K562 (cell line): Measurements from ENCODE around the gene ADGRB2. TPM values are rescaled to one million over a fixed set of nuclear protein-coding genes. Genes with fewer than 3 reads are reported as not detected.

Source experiments
- ATAC-seq: fragments of 200-7000 bp; cut with Tn5 transposase; 3 replicates; pipeline ENCODE4 v1.9.1; 2020; ENCODE audit warnings: moderate library complexity
- BruUV-seq: library from RNA; stranded (reverse); fragments of 400-500 nt; replicated peaks from 2 replicates; lab custom pipeline; 2021; lab: Mats Ljungman, UMichigan
- CTCF ChIA-PET: fragments of 300-600 bp; formaldehyde crosslinking; extraction: SDS; loops from one replicate; lab custom pipeline; 2021; ENCODE audit warnings: low intra/inter-chr PET ratio; lab: Yijun Ruan, JAX
- POLR2A ChIA-PET: fragments of 300-600, 350-650 bp; sonication (Branson Sonifier 250); formaldehyde crosslinking; extraction: SDS; loops from one replicate; lab custom pipeline; 2021; ENCODE audit warnings: antibody characterized with exemption, inconsistent platforms; lab: Yijun Ruan, JAX
- DNase-seq, 4 experiments: peaks; one replicate each; pipeline versions ENCODE4 v3.0.0 to v3.0.0-alpha.2; 2011 to 2018; ENCODE audit warnings: low spot score in 3 of 4, mixed read lengths in 3 of 4; ENCODE audit errors: extremely low read depth in 1 of 4
- FAIRE-seq: peaks from 2 replicates; lab custom pipeline; 2011; peaks lifted over from hg19 to GRCh38; lab: Jason Lieb, UNC
- H2AFZ ChIP-seq: 2 replicates; pipeline ENCODE4 v1.6.0; 2011; ENCODE audit warnings: low read depth, low read length, control low read depth, inconsistent platforms
- H3K27ac ChIP-seq: fragments of 200-600 bp; 3 replicates; pipeline ENCODE4 v1.8.0; 2011; ENCODE audit warnings: low read depth, mild to moderate bottlenecking, control low read depth, inconsistent platforms, low read length, moderate library complexity, mixed read lengths; ENCODE audit errors: extremely low read depth
- H3K27me3 ChIP-seq, 2 experiments: fragments of 300-600 bp in 1 of 2; 2 replicates in 1 of 2; 3 replicates in 1 of 2; pipeline versions ENCODE4 v1.6.0 to v1.8.0; 2011; ENCODE audit warnings: inconsistent platforms in 2 of 2, low read length in 2 of 2, mild to moderate bottlenecking in 1 of 2, mixed read lengths in 1 of 2, moderate library complexity in 1 of 2; ENCODE audit not compliant: control insufficient read depth in 2 of 2, insufficient read depth in 2 of 2
- H3K36me3 ChIP-seq: fragments of 300-600 bp; 3 replicates; pipeline ENCODE4 v1.8.0; 2011; ENCODE audit warnings: mild to moderate bottlenecking, low read length, inconsistent platforms; ENCODE audit not compliant: control insufficient read depth, insufficient read depth
- H3K4me1 ChIP-seq, 2 experiments: fragments of 200-600 bp in 1 of 2; replicated peaks in 1 of 2; 2 replicates in 1 of 2; 3 replicates in 1 of 2; pipeline versions ENCODE4 v1.5.1 to v1.8.0; 2011; ENCODE audit warnings: inconsistent platforms in 2 of 2, low read length in 2 of 2, mild to moderate bottlenecking in 1 of 2, mixed read lengths in 1 of 2, moderate library complexity in 1 of 2; ENCODE audit not compliant: control insufficient read depth in 2 of 2, insufficient read depth in 2 of 2
- H3K4me2 ChIP-seq: 2 replicates; pipeline ENCODE4 v1.6.1; 2011; ENCODE audit warnings: low read length, control low read depth, inconsistent platforms, mixed read lengths; ENCODE audit not compliant: insufficient read depth
- H3K4me3 ChIP-seq: fragments of 200-600 bp; sonication (generic), shearing (Covaris generic); 2 replicates; pipeline ENCODE4 v1.5.1; 2016; ENCODE audit warnings: control low read depth, inconsistent platforms
- H3K79me2 ChIP-seq: fragments of 200-600 bp; 3 replicates; pipeline ENCODE4 v1.8.0; 2011; ENCODE audit warnings: low read length, inconsistent platforms; ENCODE audit not compliant: control insufficient read depth, insufficient read depth
- H3K9ac ChIP-seq, 2 experiments: 2 replicates each; pipeline versions ENCODE4 v1.6.0 to v1.6.1; 2011; ENCODE audit warnings: low read depth in 2 of 2, low read length in 2 of 2, control low read depth in 1 of 2, inconsistent platforms in 1 of 2, mild to moderate bottlenecking in 1 of 2, mixed read lengths in 1 of 2; ENCODE audit not compliant: insufficient read depth in 1 of 2
- H3K9me1 ChIP-seq: one replicate; pipeline ENCODE4 v1.6.0; 2011; ENCODE audit warnings: inconsistent platforms, mild to moderate bottlenecking, low read length, moderate library complexity; ENCODE audit not compliant: control insufficient read depth, insufficient read depth
- H3K9me3 ChIP-seq: replicated peaks from 2 replicates; pipeline ENCODE4 v1.5.1; 2011; ENCODE audit warnings: low read depth, low read length, inconsistent platforms; ENCODE audit not compliant: control insufficient read depth, insufficient read depth
- H4K20me1 ChIP-seq: replicated peaks from 2 replicates; pipeline ENCODE4 v1.6.1; 2011; ENCODE audit warnings: low read length, inconsistent platforms, mixed read lengths; ENCODE audit not compliant: control insufficient read depth, insufficient read depth
- FUS ChIP-seq: fragments of 200-400 bp; formaldehyde crosslinking; optimal IDR thresholded peaks from 2 replicates; pipeline ENCODE3; 2017; ENCODE audit warnings: low read depth, low read length
- HMBOX1 ChIP-seq: sonication (generic); IDR thresholded peaks from 2 replicates; pipeline ENCODE4 v1.6.1; 2016
- SMAD3 ChIP-seq: fragments of 450-650 bp; formaldehyde crosslinking; conservative IDR thresholded peaks from 2 replicates; pipeline ENCODE4 v1.4.0; 2020; ENCODE audit warnings: mild to moderate bottlenecking
- ZNF121 ChIP-seq: sonication (generic); formaldehyde crosslinking; conservative IDR thresholded peaks from 2 replicates; pipeline ENCODE4 v1.8.0; 2022; ENCODE audit warnings: missing genetic modification reagents
- ZNF212 ChIP-seq: fragments of 450-650 bp; formaldehyde crosslinking; IDR thresholded peaks from 2 replicates; pipeline ENCODE4 v1.4.0; 2020; ENCODE audit warnings: mild to moderate bottlenecking
- WGBS: fragments of 100-300 bp; shearing (Covaris generic); methylation state at CpG from one replicate; pipeline ENCODE4 v1.1.6; 2016; ENCODE audit warnings: low coverage, mixed read lengths; ENCODE audit not compliant: insufficient coverage; ENCODE audit errors: missing lambda C conversion rate; 5-methylcytosine and 5-hydroxymethylcytosine counted together
- in situ Hi-C: fragments of 300-500 bp; cut with MboI; formaldehyde crosslinking; loops from 4 replicates; pipeline ENCODE4 v1.15.0; 2018; ENCODE audit warnings: inconsistent platforms, mixed read lengths
- intact Hi-C: fragments of 100-400 bp; cut with micrococcal nuclease; formaldehyde crosslinking; loops from 2 replicates; pipeline ENCODE4 v1.14.2; 2022
- polyA plus RNA-seq, 8 experiments: library from polyadenylated mRNA; depleted of rRNA in 4 of 8; stranded (reverse) in 5 of 8; unstranded in 3 of 8; fragments of >200 nt; fragmentation: Nextera tagmentation in 2 of 8; fragmentation: Illumina TruSeq in 1 of 8; extraction: Ambion mirVana in 2 of 8; extraction: Trizol in 1 of 8; gene quantifications; 2 replicates each; pipeline versions ENCODE4 v1.2.1 to v1.2.3, GENCODE V29; 2011 to 2014; ENCODE audit warnings: inconsistent platforms in 1 of 8, missing spikeins in 1 of 8
- total RNA-seq, 7 experiments: library from RNA; depleted of rRNA in 6 of 7; stranded (reverse); fragments of >200 nt in 6 of 7; fragmentation: Illumina TruSeq in 2 of 7; extraction: Trizol in 2 of 7; gene quantifications; 2 replicates each; pipeline versions ENCODE4 v1.2.1 to v1.2.3, GENCODE V29; 2011 to 2021; ENCODE audit warnings: low replicate concordance in 1 of 7
- TF ChIP-seq, protein P1 (sequence below): fragments of 200-600 bp; sonication (generic); IDR thresholded peaks from one replicate; pipeline ENCODE4 v1.6.1; 2012; ENCODE audit warnings: mild to moderate bottlenecking, low read depth, low read length, inconsistent platforms
- TF ChIP-seq, protein P2 (sequence below): sonication (generic); formaldehyde crosslinking; IDR thresholded peaks from 2 replicates; pipeline ENCODE4 v1.8.1; 2022; ENCODE audit warnings: missing genetic modification reagents
- TF ChIP-seq, protein P3 (sequence below): fragments of 450-650 bp; IDR thresholded peaks from 2 replicates; pipeline ENCODE4 v1.6.1; 2016

Gene ADGRB2
- total and polyA plus RNA-seq, 9 of the 15 experiments (the other 6 are each of a cell fraction or from before 2014, with no cell fraction given), result 0.04 to 0.23 (median 0.20) TPM; not detected in 2

DNA sequence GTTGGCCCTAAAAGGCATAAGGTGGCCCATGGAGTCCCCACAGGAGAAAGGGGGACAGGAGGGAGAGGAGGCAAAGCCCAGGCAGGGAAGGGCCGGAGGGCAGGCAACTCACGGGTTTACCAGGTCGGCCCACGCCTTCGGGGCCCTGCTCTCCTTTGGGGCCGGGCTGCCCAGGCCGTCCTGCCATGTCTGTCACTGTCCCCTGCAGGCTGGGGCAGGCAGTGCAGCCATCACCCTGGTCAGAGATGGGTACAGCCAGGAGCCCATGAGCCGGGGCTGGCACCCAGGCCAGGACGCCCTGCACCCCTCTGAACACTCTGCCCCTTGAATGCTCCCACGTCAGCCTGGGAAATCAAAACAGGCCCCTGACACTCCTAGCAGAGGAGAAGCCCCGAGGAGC lies 80.1 kb downstream of the ADGRB2 start:
- ATAC-seq, result peak; percentile 90
- DNase-seq, result peak; percentile 36 to 67 (median 60)
- ChIA-PET CTCF (no interaction called here), POLR2A (interaction anchor here (0.6 kb wide), 1 partner anchor 8 kb away, joined by 3 read pairs; no protein-coding TSS in a partner anchor)
- no peaks in the 10 kb centered on the region for H3K79me2 ChIP-seq
- H3K4me3 ChIP-seq, result no peak overlapping the region
- H3K9me3 ChIP-seq, result no peaks in the 10 kb centered on the region
- H4K20me1 ChIP-seq, result peaks cover 25% of the 10 kb centered on the region
- H3K4me1 ChIP-seq, result peaks cover 0 to 9% of the 10 kb centered on the region in 2 experiments; a peak in 1 of 5 replicates
- H3K36me3 ChIP-seq, result no peaks in the 10 kb centered on the region
- WGBS, result 1% methylated on average over 11 of the region's 11 CpGs
- H3K27me3 ChIP-seq, result peaks cover 67 to 91% of the 10 kb centered on the region in 2 experiments
- no peak overlapping the region for H3K27ac ChIP-seq
- no peak overlapping the region for H3K4me2 ChIP-seq
- H2AFZ ChIP-seq, result no peak overlapping the region
- in situ Hi-C loops, result no loop called here
- no peaks in the 10 kb centered on the region for H3K9me1 ChIP-seq
- no TSS peak for BruUV-seq
- H3K9ac ChIP-seq, result 0 out of 4 replicates have a peak overlapping the region, but pooled peaks of 1 of the 2 experiments have one; percentile 32
- intact Hi-C loops, result no loop called here
- FAIRE-seq, result no peak
- TF ChIP-seq FUS (no peak), ZNF121 (peak; percentile 57), HMBOX1 (no peak), SMAD3 (no peak), ZNF212 (CRISPR knock-in tag) (no peak)
- TF ChIP-seq, protein P1, sequence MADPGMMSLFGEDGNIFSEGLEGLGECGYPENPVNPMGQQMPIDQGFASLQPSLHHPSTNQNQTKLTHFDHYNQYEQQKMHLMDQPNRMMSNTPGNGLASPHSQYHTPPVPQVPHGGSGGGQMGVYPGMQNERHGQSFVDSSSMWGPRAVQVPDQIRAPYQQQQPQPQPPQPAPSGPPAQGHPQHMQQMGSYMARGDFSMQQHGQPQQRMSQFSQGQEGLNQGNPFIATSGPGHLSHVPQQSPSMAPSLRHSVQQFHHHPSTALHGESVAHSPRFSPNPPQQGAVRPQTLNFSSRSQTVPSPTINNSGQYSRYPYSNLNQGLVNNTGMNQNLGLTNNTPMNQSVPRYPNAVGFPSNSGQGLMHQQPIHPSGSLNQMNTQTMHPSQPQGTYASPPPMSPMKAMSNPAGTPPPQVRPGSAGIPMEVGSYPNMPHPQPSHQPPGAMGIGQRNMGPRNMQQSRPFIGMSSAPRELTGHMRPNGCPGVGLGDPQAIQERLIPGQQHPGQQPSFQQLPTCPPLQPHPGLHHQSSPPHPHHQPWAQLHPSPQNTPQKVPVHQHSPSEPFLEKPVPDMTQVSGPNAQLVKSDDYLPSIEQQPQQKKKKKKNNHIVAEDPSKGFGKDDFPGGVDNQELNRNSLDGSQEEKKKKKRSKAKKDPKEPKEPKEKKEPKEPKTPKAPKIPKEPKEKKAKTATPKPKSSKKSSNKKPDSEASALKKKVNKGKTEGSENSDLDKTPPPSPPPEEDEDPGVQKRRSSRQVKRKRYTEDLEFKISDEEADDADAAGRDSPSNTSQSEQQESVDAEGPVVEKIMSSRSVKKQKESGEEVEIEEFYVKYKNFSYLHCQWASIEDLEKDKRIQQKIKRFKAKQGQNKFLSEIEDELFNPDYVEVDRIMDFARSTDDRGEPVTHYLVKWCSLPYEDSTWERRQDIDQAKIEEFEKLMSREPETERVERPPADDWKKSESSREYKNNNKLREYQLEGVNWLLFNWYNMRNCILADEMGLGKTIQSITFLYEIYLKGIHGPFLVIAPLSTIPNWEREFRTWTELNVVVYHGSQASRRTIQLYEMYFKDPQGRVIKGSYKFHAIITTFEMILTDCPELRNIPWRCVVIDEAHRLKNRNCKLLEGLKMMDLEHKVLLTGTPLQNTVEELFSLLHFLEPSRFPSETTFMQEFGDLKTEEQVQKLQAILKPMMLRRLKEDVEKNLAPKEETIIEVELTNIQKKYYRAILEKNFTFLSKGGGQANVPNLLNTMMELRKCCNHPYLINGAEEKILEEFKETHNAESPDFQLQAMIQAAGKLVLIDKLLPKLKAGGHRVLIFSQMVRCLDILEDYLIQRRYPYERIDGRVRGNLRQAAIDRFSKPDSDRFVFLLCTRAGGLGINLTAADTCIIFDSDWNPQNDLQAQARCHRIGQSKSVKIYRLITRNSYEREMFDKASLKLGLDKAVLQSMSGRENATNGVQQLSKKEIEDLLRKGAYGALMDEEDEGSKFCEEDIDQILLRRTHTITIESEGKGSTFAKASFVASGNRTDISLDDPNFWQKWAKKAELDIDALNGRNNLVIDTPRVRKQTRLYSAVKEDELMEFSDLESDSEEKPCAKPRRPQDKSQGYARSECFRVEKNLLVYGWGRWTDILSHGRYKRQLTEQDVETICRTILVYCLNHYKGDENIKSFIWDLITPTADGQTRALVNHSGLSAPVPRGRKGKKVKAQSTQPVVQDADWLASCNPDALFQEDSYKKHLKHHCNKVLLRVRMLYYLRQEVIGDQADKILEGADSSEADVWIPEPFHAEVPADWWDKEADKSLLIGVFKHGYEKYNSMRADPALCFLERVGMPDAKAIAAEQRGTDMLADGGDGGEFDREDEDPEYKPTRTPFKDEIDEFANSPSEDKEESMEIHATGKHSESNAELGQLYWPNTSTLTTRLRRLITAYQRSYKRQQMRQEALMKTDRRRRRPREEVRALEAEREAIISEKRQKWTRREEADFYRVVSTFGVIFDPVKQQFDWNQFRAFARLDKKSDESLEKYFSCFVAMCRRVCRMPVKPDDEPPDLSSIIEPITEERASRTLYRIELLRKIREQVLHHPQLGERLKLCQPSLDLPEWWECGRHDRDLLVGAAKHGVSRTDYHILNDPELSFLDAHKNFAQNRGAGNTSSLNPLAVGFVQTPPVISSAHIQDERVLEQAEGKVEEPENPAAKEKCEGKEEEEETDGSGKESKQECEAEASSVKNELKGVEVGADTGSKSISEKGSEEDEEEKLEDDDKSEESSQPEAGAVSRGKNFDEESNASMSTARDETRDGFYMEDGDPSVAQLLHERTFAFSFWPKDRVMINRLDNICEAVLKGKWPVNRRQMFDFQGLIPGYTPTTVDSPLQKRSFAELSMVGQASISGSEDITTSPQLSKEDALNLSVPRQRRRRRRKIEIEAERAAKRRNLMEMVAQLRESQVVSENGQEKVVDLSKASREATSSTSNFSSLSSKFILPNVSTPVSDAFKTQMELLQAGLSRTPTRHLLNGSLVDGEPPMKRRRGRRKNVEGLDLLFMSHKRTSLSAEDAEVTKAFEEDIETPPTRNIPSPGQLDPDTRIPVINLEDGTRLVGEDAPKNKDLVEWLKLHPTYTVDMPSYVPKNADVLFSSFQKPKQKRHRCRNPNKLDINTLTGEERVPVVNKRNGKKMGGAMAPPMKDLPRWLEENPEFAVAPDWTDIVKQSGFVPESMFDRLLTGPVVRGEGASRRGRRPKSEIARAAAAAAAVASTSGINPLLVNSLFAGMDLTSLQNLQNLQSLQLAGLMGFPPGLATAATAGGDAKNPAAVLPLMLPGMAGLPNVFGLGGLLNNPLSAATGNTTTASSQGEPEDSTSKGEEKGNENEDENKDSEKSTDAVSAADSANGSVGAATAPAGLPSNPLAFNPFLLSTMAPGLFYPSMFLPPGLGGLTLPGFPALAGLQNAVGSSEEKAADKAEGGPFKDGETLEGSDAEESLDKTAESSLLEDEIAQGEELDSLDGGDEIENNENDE, result no peak
- TF ChIP-seq, protein P2, sequence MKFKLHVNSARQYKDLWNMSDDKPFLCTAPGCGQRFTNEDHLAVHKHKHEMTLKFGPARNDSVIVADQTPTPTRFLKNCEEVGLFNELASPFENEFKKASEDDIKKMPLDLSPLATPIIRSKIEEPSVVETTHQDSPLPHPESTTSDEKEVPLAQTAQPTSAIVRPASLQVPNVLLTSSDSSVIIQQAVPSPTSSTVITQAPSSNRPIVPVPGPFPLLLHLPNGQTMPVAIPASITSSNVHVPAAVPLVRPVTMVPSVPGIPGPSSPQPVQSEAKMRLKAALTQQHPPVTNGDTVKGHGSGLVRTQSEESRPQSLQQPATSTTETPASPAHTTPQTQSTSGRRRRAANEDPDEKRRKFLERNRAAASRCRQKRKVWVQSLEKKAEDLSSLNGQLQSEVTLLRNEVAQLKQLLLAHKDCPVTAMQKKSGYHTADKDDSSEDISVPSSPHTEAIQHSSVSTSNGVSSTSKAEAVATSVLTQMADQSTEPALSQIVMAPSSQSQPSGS (CRISPR knock-in tag), result no peak
- TF ChIP-seq, protein P3, sequence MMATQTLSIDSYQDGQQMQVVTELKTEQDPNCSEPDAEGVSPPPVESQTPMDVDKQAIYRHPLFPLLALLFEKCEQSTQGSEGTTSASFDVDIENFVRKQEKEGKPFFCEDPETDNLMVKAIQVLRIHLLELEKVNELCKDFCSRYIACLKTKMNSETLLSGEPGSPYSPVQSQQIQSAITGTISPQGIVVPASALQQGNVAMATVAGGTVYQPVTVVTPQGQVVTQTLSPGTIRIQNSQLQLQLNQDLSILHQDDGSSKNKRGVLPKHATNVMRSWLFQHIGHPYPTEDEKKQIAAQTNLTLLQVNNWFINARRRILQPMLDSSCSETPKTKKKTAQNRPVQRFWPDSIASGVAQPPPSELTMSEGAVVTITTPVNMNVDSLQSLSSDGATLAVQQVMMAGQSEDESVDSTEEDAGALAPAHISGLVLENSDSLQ, result peak; percentile 32
